CD4-positive, CD25-positive, alpha-beta regulatory T cell (primary cell): ENCODE data around the gene TRMT44. TPM values are rescaled to one million over a fixed set of nuclear protein-coding genes. Genes with fewer than 3 reads are reported as not detected.

Experiments
- ATAC-seq, 2 donors: fragments of 150-1000 bp; cut with Tn5 transposase; one replicate each; pipeline ENCODE4 v1.10.0; 2021; ENCODE audit warnings: low read depth in 2 of 2, moderate number of reproducible peaks in 2 of 2, moderate library complexity in 1 of 2
- DNase-seq, 3 donors: peaks; one replicate each; pipeline versions ENCODE4 v3.0.0 to v3.0.0-alpha.2; 2012 to 2022; ENCODE audit warnings: mixed read lengths in 1 of 3
- H3K27ac ChIP-seq: one replicate; pipeline ENCODE4 v1.7.0; 2013; ENCODE audit warnings: mild to moderate bottlenecking, low read length; ENCODE audit not compliant: insufficient read depth, poor library complexity, severe bottlenecking
- H3K27me3 ChIP-seq: one replicate; pipeline ENCODE4 v1.7.0; 2013; ENCODE audit warnings: low read length; ENCODE audit not compliant: control insufficient read depth, insufficient read depth
- H3K36me3 ChIP-seq: one replicate; pipeline ENCODE4 v1.7.0; 2013; ENCODE audit warnings: mild to moderate bottlenecking, low read length, moderate library complexity; ENCODE audit not compliant: control insufficient read depth, insufficient read depth
- H3K4me1 ChIP-seq: 2 replicates; pipeline ENCODE4 v1.7.0; 2013; ENCODE audit warnings: mild to moderate bottlenecking, low read length; ENCODE audit not compliant: insufficient read depth, control insufficient read depth, poor library complexity, severe bottlenecking
- H3K4me3 ChIP-seq: one replicate; pipeline ENCODE4 v1.7.0; 2013; ENCODE audit warnings: low read depth, mild to moderate bottlenecking, low read length, moderate library complexity
- H3K9me3 ChIP-seq, 2 experiments: 1 replicate in 1 of 2; 2 replicates in 1 of 2; pipeline ENCODE4 v1.7.0; 2013; ENCODE audit warnings: low read length in 2 of 2, mild to moderate bottlenecking in 1 of 2, moderate library complexity in 1 of 2; ENCODE audit not compliant: control insufficient read depth in 2 of 2
- H3K27ac Mint-ChIP-seq, 3 donors: one replicate each; pipeline ENCODE4 v1.8.0; 2020 to 2022; ENCODE audit warnings: mild to moderate bottlenecking in 3 of 3, mixed read lengths in 3 of 3, moderate library complexity in 2 of 3
- H3K27me3 Mint-ChIP-seq: one replicate; pipeline ENCODE4 v1.8.0; 2022; ENCODE audit warnings: mild to moderate bottlenecking, mixed read lengths
- H3K36me3 Mint-ChIP-seq: one replicate; pipeline ENCODE4 v1.8.0; 2020; ENCODE audit warnings: mixed read lengths
- H3K4me1 Mint-ChIP-seq, 4 donors: one replicate each; pipeline ENCODE4 v1.8.0; 2020 to 2022; ENCODE audit warnings: mixed read lengths in 4 of 4, mild to moderate bottlenecking in 1 of 4
- H3K4me3 Mint-ChIP-seq, 4 donors: one replicate each; pipeline ENCODE4 v1.8.0; 2020 to 2022; ENCODE audit warnings: mild to moderate bottlenecking in 4 of 4, mixed read lengths in 4 of 4, moderate library complexity in 3 of 4
- H3K9me3 Mint-ChIP-seq, 7 donors: one replicate each; pipeline ENCODE4 v1.8.0; 2020 to 2022; ENCODE audit warnings: mixed read lengths in 7 of 7, mild to moderate bottlenecking in 3 of 7, moderate library complexity in 2 of 7
- polyA plus RNA-seq, 4 donors: library from polyadenylated mRNA; unstranded; fragments of 300-500 nt; fragmentation: Illumina TruSeq; gene quantifications; one replicate each; pipeline ENCODE4 v1.2.3, GENCODE V29; 2021
- total RNA-seq: library from RNA; stranded (reverse); gene quantifications from one replicate; pipeline ENCODE4 v1.2.3, GENCODE V29; 2022

Gene TRMT44
- total and polyA plus RNA-seq, 5 donors from 2014 or later, result 10.9 to 26.2 (median 15.4) TPM

GRCh38 chr4:8451440-8452182 lies 11.0 kb downstream of the TRMT44 start:
- no peaks in the 10 kb centered on the region for H3K27me3 ChIP-seq
- H3K4me3 Mint-ChIP-seq, result no peak overlapping the region
- no peaks in the 10 kb centered on the region for H3K9me3 ChIP-seq
- H3K4me1 ChIP-seq, result no peaks in the 10 kb centered on the region
- ATAC-seq (no peak), DNase-seq (no peak)
- H3K4me1 Mint-ChIP-seq, result peaks cover 0 to 9% (median 0%) of the 10 kb centered on the region in 4 donors
- no peak overlapping the region for H3K27ac Mint-ChIP-seq
- peaks cover 28% of the 10 kb centered on the region for H3K36me3 Mint-ChIP-seq
- peaks cover 77% of the 10 kb centered on the region for H3K36me3 ChIP-seq
- H3K27ac ChIP-seq, result no peak overlapping the region
- H3K27me3 Mint-ChIP-seq, result no peaks in the 10 kb centered on the region
- H3K9me3 Mint-ChIP-seq, result no peaks in the 10 kb centered on the region
- H3K4me3 ChIP-seq, result no peak overlapping the region

GRCh38 chr4:8453957-8454356 lies 13.4 kb downstream of the TRMT44 start:
- peaks cover 76% of the 10 kb centered on the region for H3K36me3 ChIP-seq
- H3K4me1 ChIP-seq, result no peaks in the 10 kb centered on the region
- ATAC-seq (no peak), DNase-seq (no peak)
- no peaks in the 10 kb centered on the region for H3K27me3 ChIP-seq
- H3K4me3 Mint-ChIP-seq, result no peak overlapping the region
- peaks cover 0 to 9% (median 0%) of the 10 kb centered on the region in 4 donors for H3K4me1 Mint-ChIP-seq
- no peaks in the 10 kb centered on the region for H3K9me3 ChIP-seq
- H3K36me3 Mint-ChIP-seq, result peaks cover 35% of the 10 kb centered on the region
- no peak overlapping the region for H3K27ac ChIP-seq
- no peaks in the 10 kb centered on the region for H3K9me3 Mint-ChIP-seq
- H3K27me3 Mint-ChIP-seq, result no peaks in the 10 kb centered on the region
- no peak overlapping the region for H3K4me3 ChIP-seq
- H3K27ac Mint-ChIP-seq, result no peak overlapping the region

GRCh38 chr4:8457646-8458252 lies 17.2 kb downstream of the TRMT44 start:
- no peak overlapping the region for H3K4me3 Mint-ChIP-seq
- H3K36me3 Mint-ChIP-seq, result peaks cover 34% of the 10 kb centered on the region
- no peaks in the 10 kb centered on the region for H3K9me3 Mint-ChIP-seq
- ATAC-seq, result no peak
- H3K36me3 ChIP-seq, result peaks cover 68% of the 10 kb centered on the region
- H3K27me3 ChIP-seq, result no peaks in the 10 kb centered on the region
- H3K27me3 Mint-ChIP-seq, result no peaks in the 10 kb centered on the region
- H3K9me3 ChIP-seq, result no peaks in the 10 kb centered on the region
- no peak overlapping the region for H3K27ac Mint-ChIP-seq
- no peak overlapping the region for H3K27ac ChIP-seq
- no peaks in the 10 kb centered on the region for H3K4me1 ChIP-seq
- H3K4me1 Mint-ChIP-seq, result peaks cover 0 to 2% (median 0%) of the 10 kb centered on the region in 4 donors
- no peak overlapping the region for H3K4me3 ChIP-seq
- DNase-seq, result no peak

GRCh38 chr4:8459867-8460445 lies 19.4 kb downstream of the TRMT44 start:
- Mint-ChIP-seq H3K27ac (no peak overlapping the region), H3K27me3 (no peaks in the 10 kb centered on the region), H3K4me1 (peaks cover 0 to 2% (median 0%) of the 10 kb centered on the region in 4 donors), H3K36me3 (peaks cover 38% of the 10 kb centered on the region), H3K4me3 (no peak overlapping the region), H3K9me3 (no peaks in the 10 kb centered on the region)
- DNase-seq, result no peak
- Histone ChIP-seq H3K27me3 (no peaks in the 10 kb centered on the region), H3K9me3 (no peaks in the 10 kb centered on the region), H3K4me1 (no peaks in the 10 kb centered on the region), H3K36me3 (peaks cover 52% of the 10 kb centered on the region), H3K27ac (no peak overlapping the region), H3K4me3 (no peak overlapping the region)
- ATAC-seq, result no peak

- Histone ChIP-seq H3K4me1 (no peaks in the 10 kb centered on the region), H3K4me3 (no peak overlapping the region), H3K9me3 (no peaks in the 10 kb centered on the region), H3K27me3 (no peaks in the 10 kb centered on the region), H3K36me3 (peaks cover 52% of the 10 kb centered on the region), H3K27ac (no peak overlapping the region)
- Mint-ChIP-seq H3K27ac (no peak overlapping the region), H3K4me1 (peaks cover 0 to 2% (median 0%) of the 10 kb centered on the region in 4 donors), H3K4me3 (no peak overlapping the region), H3K27me3 (no peaks in the 10 kb centered on the region), H3K9me3 (no peaks in the 10 kb centered on the region), H3K36me3 (peaks cover 41% of the 10 kb centered on the region)
- DNase-seq, result no peak
- ATAC-seq, result no peak
Observed at GRCh38 chr4:8461086-8461485, 20.5 kb downstream of the TRMT44 start.

- no peak overlapping the region for H3K4me3 Mint-ChIP-seq
- ATAC-seq (no peak), DNase-seq (no peak)
- H3K9me3 ChIP-seq, result no peaks in the 10 kb centered on the region
- H3K36me3 Mint-ChIP-seq, result peaks cover 38% of the 10 kb centered on the region
- H3K27ac ChIP-seq, result no peak overlapping the region
- H3K27ac Mint-ChIP-seq, result no peak overlapping the region
- no peaks in the 10 kb centered on the region for H3K4me1 ChIP-seq
- no peaks in the 10 kb centered on the region for H3K9me3 Mint-ChIP-seq
- no peaks in the 10 kb centered on the region for H3K27me3 ChIP-seq
- peaks cover 0 to 2% (median 0%) of the 10 kb centered on the region in 4 donors for H3K4me1 Mint-ChIP-seq
- peaks cover 53% of the 10 kb centered on the region for H3K36me3 ChIP-seq
- no peak overlapping the region for H3K4me3 ChIP-seq
- H3K27me3 Mint-ChIP-seq, result no peaks in the 10 kb centered on the region
Observed at GRCh38 chr4:8461616-8462015, 21.0 kb downstream of the TRMT44 start.

GRCh38 chr4:8463811-8464210 lies 23.2 kb downstream of the TRMT44 start:
- Mint-ChIP-seq H3K4me3 (no peak overlapping the region), H3K9me3 (no peaks in the 10 kb centered on the region), H3K27me3 (no peaks in the 10 kb centered on the region), H3K4me1 (peaks cover 0 to 3% (median under 1%) of the 10 kb centered on the region in 4 donors), H3K36me3 (peaks cover 32% of the 10 kb centered on the region), H3K27ac (no peak overlapping the region)
- DNase-seq, result no peak
- Histone ChIP-seq H3K27ac (no peak overlapping the region), H3K9me3 (no peaks in the 10 kb centered on the region), H3K36me3 (peaks cover 43% of the 10 kb centered on the region), H3K4me1 (no peaks in the 10 kb centered on the region), H3K27me3 (no peaks in the 10 kb centered on the region), H3K4me3 (no peak overlapping the region)
- no peak for ATAC-seq
